AG09309 (cell line): ENCODE measurements around the gene ELMO1.

Source experiments
- DNase-seq: peaks from one replicate; pipeline ENCODE4 v3.0.0-alpha.2; 2010; ENCODE audit warnings: low read depth
- H3K4me3 ChIP-seq: 2 replicates; pipeline ENCODE4 v1.5.1; 2011; ENCODE audit warnings: mild to moderate bottlenecking, low read depth, low read length, moderate library complexity; ENCODE audit not compliant: control insufficient read depth
- CTCF ChIP-seq: IDR thresholded peaks from 2 replicates; pipeline ENCODE4 v1.5.1; 2011; ENCODE audit warnings: mild to moderate bottlenecking, low read depth, low read length, inconsistent platforms; ENCODE audit not compliant: insufficient read depth, control insufficient read depth; ENCODE audit errors: missing control alignments

Gene ELMO1

GRCh38 chr7:37320140-37320847, 128.4 kb downstream of the ELMO1 start:
- DNase-seq, result no peak
- H3K4me3 ChIP-seq, result no peak overlapping the region
- TF ChIP-seq CTCF, result no peak

- no peak overlapping the region for H3K4me3 ChIP-seq
- no peak for DNase-seq
- no peak for TF ChIP-seq CTCF
These were observed 130.1 kb downstream of the ELMO1 start for GRCh38 chr7:37318541-37318940.

- no peak for TF ChIP-seq CTCF
- no peak overlapping the region for H3K4me3 ChIP-seq
- no peak for DNase-seq
These were observed 132.6 kb downstream of the ELMO1 start for GRCh38 chr7:37315772-37316715.

- H3K4me3 ChIP-seq, result no peak overlapping the region
- no peak for DNase-seq
- no peak for TF ChIP-seq CTCF
These were observed 136.1 kb downstream of the ELMO1 start for GRCh38 chr7:37312608-37313007.

- DNase-seq, result no peak
- no peak for TF ChIP-seq CTCF
- H3K4me3 ChIP-seq, result no peak overlapping the region
These were observed 137.3 kb downstream of the ELMO1 start for GRCh38 chr7:37311355-37311754.

- DNase-seq, result no peak
- no peak for TF ChIP-seq CTCF
- H3K4me3 ChIP-seq, result no peak overlapping the region
These were observed 138.2 kb downstream of the ELMO1 start for GRCh38 chr7:37310327-37311080.
